GM18505 (cell line): ENCODE data around the gene FRMD3.
"Not testable (repeated sequence)": the region's sequence is repeated elsewhere in the genome, so short reads cannot be mapped to it uniquely, and the experiment has no call there.

Experiments
- ATAC-seq: cut with Tn5 transposase; IDR thresholded peaks from one replicate; pipeline ENCODE4 v1.9.1; 2021; ENCODE audit not compliant: unreplicated experiment
- POLR2A ChIP-seq: IDR thresholded peaks from 4 replicates; pipeline ENCODE4 v1.6.1; 2011; ENCODE audit warnings: borderline replicate concordance; ENCODE audit not compliant: insufficient read depth, insufficient read length; ENCODE audit errors: extremely low read depth

Gene FRMD3

DNA sequence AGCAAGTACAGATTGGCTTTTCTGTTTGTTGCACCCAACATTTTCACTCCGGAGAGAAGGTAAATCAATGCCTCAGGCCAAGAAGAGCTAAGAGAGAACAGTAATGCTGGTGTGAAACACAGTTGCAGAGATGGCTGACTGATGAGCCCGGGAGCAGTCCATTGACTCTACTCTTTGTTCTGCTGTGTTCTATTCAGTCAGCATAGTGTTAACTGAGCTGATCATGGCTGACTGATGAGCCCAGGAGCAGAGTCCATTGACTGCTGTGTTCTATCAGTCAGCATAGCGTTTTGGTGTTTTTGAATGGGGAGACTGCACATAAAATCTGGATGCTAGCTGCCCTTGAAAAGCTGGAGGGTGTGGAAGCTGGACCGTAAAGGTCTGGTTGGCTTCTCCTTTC, 141.4 kb downstream of the FRMD3 start:
- ATAC-seq: no peak
- TF ChIP-seq POLR2A: no peak

DNA sequence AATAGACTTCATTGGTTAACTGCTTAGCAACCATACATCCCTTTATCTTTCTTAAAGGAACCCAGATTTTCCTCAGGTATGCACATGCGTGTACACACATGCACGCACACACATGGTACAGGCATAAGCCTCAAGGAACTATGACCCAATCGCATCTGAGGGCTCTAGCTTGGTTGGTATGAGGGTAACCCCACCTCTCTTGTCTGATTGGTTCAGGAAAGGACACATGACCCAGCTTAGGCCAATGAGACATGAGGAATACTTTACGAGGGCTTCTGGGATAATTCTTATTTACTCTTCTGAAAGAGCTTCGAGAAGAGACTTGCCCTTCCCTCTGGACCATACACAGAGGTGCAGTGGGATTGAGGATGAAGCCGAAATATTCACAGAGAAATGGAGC, 141.9 kb downstream of the FRMD3 start:
- TF ChIP-seq POLR2A: no peak

DNA sequence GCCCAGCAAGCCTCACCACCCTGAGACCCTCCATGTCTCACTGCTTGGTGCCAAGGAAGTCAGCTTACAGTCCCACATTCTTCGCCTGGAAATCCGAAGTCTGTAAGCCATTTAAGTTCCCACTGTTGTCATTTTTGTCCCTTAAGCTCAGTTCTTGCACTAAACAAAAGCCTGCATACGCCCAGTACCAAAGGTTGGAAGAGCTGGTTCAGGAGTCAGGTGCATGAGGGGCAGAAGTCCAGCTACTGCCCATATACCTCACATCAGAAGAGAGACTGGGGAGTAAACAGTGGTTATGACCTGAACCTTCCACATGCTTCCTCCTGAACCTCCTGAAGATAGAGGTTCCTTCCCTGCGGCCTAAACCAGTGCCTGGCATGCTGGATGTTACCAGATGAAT, 146.0 kb downstream of the FRMD3 start:
- no peak for ATAC-seq
- no peak for TF ChIP-seq POLR2A

More for the DNA sequence above, 141.9 kb downstream of the FRMD3 start:
- no peak for ATAC-seq

DNA sequence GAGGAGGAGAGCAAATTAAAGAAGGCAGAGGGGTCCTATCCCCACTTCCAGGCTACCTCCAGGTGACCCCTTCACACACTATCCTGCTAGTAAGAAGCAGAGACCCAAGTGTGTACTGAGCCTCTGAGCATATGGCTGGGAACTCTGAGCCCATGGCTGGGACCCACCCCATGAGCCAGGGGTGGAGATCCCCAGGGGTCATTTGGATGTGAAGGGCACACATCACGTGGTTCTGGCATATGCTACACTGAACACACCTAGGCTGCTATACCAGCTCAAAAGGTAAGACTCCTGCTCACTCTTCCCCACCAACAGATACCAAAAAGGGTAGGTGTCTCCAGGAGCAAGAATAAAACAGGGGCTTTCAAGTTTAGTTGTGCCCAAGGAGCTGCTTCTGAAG, 149.9 kb downstream of the FRMD3 start:
- no peak for ATAC-seq
- TF ChIP-seq POLR2A: no peak

DNA sequence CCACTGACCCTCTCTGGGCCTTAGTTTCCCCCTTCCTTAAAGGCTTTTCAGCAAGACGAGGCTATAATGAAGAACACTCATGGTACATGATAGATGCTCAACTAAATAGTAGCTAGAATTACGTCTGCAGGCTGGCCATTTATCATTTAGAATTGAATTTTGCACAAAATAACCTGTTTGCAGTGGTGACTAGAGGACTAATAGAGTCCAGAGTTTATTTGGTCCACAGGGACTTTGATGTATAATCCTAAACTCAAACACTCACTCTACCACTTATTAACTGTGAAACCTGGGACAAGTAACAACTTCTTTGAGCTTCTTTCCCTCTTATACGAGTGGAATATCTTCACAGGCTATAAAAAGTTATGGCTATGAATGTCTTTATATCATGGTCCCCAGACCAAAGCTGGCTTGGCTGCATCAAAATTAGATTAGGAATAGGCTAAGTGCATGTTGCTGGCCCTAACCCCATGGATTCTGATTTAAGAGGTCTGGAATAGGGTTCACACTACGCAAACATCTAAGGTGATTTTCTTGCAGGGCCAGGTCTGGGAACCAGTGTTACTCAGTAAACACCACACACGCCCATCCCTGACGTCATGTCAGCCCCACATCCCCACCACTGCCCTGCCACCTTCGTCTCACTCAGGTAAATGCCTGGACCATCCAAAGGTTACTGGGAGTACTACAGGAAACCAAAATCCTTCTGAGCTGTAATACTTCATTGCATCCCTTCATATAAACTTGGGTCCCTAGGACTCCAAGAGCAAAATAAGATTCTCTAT, 150.6 kb downstream of the FRMD3 start:
- no peak for TF ChIP-seq POLR2A
- ATAC-seq: no peak

DNA sequence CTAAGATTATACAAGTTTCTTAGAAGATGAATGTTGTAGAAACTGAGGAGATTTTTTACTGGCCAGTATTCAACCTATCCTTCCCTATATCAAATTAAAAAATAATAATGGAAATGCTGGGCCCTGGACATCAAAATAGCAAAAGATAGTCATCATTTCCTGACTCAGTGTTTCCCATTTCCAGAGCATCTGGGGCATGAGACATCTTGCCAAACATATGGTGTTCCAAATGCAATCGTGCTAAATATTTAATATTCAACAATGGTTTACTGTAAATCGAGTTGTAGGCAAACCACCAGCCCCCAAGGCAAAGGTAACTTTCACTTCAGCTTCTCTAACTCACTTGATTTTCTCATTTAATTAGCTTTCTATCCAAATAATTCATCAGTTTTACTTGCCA, 152.9 kb downstream of the FRMD3 start:
- TF ChIP-seq POLR2A: no peak
- no peak for ATAC-seq

DNA sequence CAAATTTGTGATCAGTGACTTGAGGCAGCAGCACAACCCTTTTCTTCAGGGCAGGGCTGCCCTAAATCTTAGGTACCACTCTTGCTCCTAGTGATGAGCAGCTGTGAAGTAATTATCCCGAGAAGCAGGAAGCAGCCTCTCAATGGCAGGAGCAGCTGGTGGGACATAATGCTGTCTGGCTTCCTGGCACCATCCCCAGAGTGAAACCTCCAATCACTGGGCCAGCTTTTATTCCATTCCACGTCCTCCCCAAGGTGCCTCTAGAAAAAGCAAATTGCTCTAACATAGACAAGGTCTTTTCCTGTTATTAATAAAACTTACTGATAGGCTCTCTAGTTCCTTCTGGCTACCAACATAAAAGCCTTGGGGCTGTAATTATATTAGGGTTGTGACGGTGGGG, 154.0 kb downstream of the FRMD3 start:
- ATAC-seq: no peak
- no peak for TF ChIP-seq POLR2A

DNA sequence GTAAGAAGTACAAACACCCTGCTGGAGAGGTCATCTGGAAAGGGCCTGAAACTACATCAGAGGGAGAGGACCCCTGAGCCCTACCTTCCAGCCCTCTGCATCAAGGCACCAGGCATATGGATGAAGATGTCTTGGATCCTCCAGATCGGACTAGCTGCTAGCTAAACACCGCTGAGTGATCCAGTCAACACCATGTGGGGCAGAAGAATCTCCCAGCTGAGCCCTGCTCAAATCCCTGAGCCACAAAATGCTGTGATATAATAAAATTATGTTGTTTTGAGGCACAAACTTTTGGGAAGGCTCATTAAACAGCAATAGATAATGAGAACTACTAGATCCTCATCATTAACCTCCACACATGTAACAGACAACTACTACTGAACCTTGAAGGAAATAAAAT, 155.2 kb downstream of the FRMD3 start:
- ATAC-seq: no peak
- TF ChIP-seq POLR2A: no peak

DNA sequence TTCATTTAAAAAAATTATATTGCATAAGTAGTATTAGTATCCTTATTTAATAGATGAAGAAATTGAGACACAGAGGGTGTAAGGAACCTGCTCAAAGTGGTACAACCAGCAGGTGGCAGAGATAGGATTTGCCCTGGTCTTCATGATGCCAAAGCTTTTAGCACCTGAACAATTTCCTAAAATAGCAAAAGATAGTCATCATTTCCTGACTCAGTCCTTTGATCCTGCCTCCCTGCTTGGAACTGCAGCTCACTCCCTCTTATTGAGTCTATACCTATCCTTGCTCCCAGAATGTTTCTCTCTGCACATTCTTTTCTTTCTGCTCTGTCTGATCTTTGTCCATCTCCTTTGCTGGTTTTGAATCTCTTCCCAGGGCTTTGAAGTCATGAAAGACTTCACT, 155.8 kb downstream of the FRMD3 start:
- ATAC-seq: no peak
- no peak for TF ChIP-seq POLR2A

DNA sequence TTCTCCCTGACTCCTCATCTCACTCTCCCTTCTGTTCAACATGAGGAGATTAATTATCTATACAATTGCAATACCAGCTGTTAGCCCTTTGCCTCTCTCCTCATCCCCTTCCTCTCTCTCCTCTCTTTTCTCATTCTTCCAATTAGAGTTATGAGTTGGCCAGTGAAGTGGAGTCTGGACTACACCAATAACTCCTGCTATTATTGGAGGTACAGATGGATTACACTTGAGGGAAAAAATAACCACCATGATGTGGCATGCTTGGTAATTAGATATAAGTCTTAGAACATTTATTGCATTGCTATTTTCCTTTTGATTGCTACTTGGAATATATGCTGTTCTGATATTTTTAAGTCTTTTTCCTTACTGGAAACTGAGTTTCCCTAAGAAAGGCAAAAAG, 159.2 kb downstream of the FRMD3 start:
- no peak for ATAC-seq
- no peak for TF ChIP-seq POLR2A

DNA sequence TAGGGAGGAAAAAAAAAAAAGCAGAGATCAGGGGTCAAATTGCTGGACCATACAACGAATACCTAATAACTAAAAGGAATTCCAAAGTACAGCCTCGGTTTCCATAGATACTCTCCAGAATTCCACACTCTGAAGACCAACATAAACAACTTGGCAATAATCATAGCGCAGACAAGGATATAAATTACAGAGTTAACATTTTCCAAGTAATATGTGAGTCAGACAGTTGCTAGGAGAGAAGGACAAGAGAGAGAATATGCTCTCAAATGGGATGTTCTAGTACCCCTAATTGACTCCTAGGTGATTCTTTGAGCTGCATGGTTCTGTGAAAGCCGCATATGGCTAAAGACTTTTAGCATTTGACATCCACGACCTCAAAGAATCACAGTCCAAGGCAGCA, 165.2 kb downstream of the FRMD3 start:
- TF ChIP-seq POLR2A: no peak
- no peak for ATAC-seq

DNA sequence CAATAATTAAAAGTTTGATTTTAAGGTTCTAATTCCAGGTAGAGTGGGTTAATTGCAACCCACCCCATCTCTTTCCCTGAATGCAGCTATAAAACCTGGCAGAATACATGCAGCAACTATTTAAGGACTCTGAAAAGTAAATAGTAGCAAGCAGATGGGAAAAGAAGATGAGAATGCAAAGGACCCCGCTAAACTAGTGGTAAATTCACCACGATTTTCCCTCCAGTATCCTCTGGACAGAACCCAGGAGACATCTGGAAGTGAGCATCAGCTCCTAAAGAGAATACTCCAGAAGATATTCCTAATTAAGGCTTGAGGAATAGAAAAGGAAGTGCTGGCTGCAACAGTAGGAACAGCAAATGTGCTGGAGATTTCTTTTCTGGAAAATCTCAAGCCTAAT, 170.9 kb downstream of the FRMD3 start:
- no peak for ATAC-seq
- TF ChIP-seq POLR2A: no peak

DNA sequence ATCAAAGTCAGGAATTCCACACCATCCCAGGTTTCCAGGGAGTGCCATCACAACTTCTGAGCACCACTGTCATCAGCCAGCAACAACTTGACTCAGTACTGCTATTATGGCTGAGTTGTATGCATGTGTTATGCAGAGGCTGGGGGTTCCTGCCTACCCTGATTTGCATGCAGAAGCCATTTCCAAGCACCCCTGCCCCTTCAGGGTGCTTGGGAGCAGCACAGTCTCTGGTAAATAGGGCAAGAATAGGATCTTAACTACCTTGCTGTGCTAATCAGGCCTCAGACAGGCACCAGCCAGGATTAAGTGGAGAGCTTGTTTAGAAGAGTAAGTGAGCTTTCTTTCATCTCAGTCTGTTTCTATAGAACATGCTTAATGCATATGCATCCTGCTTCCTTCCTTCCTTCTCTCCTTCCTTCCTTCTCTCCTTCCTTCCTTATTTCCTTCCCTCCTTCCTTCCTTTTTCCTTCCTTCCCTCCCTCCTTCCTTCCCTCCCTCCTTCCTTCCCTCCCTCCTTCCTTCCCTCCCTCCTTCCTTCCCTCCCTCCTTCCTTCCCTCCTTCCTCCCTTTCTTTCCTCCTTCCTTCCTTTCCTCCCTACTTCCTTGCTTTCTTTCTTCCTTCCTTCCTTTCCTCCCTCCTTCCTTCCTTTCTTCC, 175.7 kb downstream of the FRMD3 start:
- no peak for ATAC-seq

DNA sequence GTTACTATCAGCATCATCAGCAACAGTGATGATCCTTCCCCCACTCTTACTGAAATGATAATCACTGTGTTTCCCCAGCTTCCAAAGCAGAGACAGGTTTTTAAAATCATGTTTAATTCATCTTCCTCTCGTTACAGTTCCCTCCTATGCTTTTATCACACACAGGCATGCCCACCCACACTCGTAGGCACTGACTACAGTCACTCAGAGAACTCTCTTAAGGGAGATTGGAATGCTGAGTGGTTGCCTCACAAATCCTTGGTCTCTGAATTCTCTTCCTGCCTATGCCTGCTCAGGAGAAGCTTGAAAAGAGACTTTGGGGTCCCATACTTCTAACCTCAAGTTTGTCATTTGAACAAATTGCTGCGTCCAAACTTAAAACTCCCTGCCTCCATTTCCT, 179.2 kb downstream of the FRMD3 start:
- TF ChIP-seq POLR2A: no peak
- ATAC-seq: no peak

More for the DNA sequence above, 175.7 kb downstream of the FRMD3 start:
- TF ChIP-seq POLR2A: no peak

DNA sequence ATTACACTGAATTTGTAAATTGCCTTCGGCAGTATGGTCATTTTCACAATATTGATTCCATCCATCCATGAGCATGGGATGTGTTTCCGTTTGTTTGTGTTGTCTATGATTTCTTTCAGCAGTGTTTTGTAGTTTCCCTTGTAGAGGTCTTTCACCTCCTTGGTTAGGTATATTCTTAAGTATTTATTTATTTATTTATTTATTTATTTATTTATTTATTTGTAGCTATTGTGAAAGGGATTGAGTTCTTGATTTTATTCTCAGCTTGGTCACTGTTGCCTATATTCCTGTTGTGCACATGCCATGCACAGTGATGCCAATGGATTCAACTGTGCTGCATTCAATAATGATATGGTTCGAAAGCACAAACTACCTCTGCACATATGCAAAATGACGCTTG, 179.7 kb downstream of the FRMD3 start:
- ATAC-seq: not testable (repeated sequence)

DNA sequence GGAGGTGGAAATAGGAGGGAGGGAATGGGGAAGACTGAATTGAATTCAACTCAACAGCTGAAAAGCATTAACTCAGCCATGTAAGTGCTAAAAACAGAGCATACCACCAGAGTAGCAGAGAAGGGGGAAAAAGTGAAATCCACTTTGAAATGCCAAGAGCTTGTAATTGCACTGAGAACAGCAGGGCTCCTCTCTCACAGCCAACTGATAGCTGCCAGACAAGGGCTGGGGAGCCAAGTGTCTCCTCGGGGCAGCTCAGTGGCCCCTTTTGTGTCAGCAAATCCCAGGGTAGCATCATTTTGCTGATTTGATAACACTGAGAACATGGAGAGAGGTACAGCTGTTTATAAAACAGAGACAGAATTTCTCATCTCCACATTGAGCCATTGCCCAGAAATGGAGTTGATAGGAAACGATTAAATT, 182.5 kb downstream of the FRMD3 start:
- ATAC-seq: no peak
- TF ChIP-seq POLR2A: no peak
